ENCODE measurements around the gene TXNL4A. TPM values are rescaled to one million over a fixed set of nuclear protein-coding genes. Genes with fewer than 3 reads are reported as not detected.

The TXNL4A gene
- total and polyA plus RNA-seq, 7 experiments from 2014 or later = 56.9 to 205 (median 72.6) TPM

DNA sequence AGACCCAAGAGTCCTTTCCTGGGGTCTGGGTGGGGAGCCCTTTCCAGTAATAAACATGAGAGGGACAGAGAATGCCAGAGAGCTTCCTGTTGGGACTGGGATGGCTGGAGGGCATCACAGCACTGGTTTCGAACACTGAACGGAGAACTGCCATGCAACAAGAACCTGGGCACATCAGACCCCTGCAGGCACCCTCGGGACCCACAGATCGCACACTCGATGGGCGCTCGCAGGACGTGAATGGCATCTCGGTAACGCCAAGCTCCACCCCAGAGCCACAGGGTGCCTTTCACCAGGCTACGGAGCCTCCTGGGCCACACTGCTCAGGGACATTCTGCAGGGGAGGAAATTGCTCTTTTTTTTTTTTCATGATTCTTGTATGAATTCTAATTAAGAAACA is 62.1 kb downstream of the TXNL4A start:
- intact Hi-C loops (cut with micrococcal nuclease) = no loop called here
- DNase-seq = peak in 1 of 9 donors; percentile 8

DNA sequence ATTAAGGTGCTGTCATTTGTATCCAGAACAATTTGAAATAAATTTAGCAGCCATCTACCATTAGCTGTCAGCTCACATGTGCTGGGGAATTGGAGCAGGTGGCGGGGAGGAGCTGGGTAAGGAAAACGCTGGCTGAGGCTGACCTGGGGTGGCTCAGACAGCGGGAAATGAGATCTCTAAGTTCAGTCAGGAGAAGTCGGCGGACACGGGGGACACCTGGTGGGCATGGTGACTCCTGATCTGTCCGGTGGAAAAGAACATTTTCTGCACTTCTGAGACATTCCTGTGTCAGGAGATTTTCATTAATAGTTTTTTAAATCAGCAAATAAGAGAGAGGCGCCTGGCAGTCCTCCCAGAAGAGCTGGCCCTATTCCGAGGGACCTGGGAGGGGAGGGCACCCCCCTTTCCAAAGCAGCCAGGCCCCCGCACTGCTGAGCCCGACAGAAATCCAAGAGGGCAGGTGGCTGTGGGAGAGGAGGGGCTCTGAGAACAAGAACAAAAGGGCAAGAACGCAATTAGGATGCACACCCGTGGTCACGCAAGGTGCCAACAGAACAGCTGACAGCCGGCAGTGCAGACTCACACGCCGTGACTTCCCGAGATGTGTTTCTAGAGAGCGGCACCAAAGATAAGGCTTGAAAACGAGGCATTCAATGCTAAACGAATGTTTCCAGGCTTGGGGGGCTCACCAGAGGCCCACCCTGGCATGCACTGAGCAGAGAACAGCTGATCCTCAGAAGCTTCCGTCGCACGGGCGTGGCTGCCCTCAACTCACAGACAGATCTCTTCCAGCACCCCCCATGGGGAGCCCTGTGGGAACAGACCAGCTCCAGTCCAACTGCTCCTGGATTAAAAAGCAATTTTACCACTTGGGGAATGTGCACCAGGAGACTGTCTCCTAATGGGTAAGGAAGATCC is 63.3 kb downstream of the TXNL4A start:
- CTCF ChIA-PET = no interaction called here
- H3K36me3 ChIP-seq (ENCODE audit: control insufficient read depth in 2 of 3, insufficient read depth in 3 of 3, low read length in 3 of 3) = peaks cover 0 to 45% (median 0%) of the 10 kb centered on the region in 3 experiments

More for the DNA sequence above, 62.1 kb downstream of the TXNL4A start:
- H3K9me3 Mint-ChIP-seq = peaks cover 5 to 33% (median 20%) of the 10 kb centered on the region in 11 donors
- Histone ChIP-seq H3K36me3 (ENCODE audit: control insufficient read depth in 2 of 3, insufficient read depth in 3 of 3, low read length in 3 of 3) (peaks cover 0 to 45% (median 0%) of the 10 kb centered on the region in 3 experiments), H3K27me3 (ENCODE audit: control insufficient read depth in 2 of 2, insufficient read depth in 2 of 2, low read length in 2 of 2) (no peaks in the 10 kb centered on the region), H3K4me1 (ENCODE audit: control insufficient read depth in 2 of 2, insufficient read depth in 2 of 2, low read length in 2 of 2) (no peaks in the 10 kb centered on the region), H3K9me3 (ENCODE audit: control insufficient read depth in 2 of 3, low read length in 3 of 3) (peaks cover 3 to 16% (median 13%) of the 10 kb centered on the region in 3 experiments), H3K27ac (ENCODE audit: low read depth, low read length) (no peak overlapping the region), H3K4me3 (ENCODE audit: low read length) (no peak overlapping the region)
- ATAC-seq = no peak
- peak overlapping the region in 1 of 9 donors; percentile 2 for H3K27ac Mint-ChIP-seq
- H3K27me3 Mint-ChIP-seq = no peaks in the 10 kb centered on the region
- peaks cover 0 to 17% (median 8%) of the 10 kb centered on the region in 7 donors for H3K4me1 Mint-ChIP-seq
- no peak overlapping the region for H3K4me3 Mint-ChIP-seq
- peaks cover 22 to 84% (median 50%) of the 10 kb centered on the region in 5 donors for H3K36me3 Mint-ChIP-seq
- POLR2A ChIA-PET = no interaction called here
- CTCF ChIA-PET = no interaction called here

GRCh38 chr18:79923896-79924585 is 64.3 kb downstream of the TXNL4A start:
- intact Hi-C loops (cut with micrococcal nuclease) = no loop called here
- peaks cover 2 to 11% (median 4%) of the 10 kb centered on the region in 11 donors for H3K9me3 Mint-ChIP-seq
- POLR2A ChIA-PET = no interaction called here
- no peaks in the 10 kb centered on the region for H3K27me3 ChIP-seq (ENCODE audit: control insufficient read depth in 2 of 2, insufficient read depth in 2 of 2, low read length in 2 of 2)
- peaks cover 0 to 2% (median 1%) of the 10 kb centered on the region in 3 experiments for H3K9me3 ChIP-seq (ENCODE audit: control insufficient read depth in 2 of 3, low read length in 3 of 3)
- no peaks in the 10 kb centered on the region for H3K4me1 ChIP-seq (ENCODE audit: control insufficient read depth in 2 of 2, insufficient read depth in 2 of 2, low read length in 2 of 2)
- H3K4me1 Mint-ChIP-seq = peaks cover 0 to 15% (median 7%) of the 10 kb centered on the region in 7 donors
- H3K36me3 Mint-ChIP-seq = peaks cover 8 to 63% (median 34%) of the 10 kb centered on the region in 5 donors
- peaks cover 0 to 38% (median 0%) of the 10 kb centered on the region in 3 experiments for H3K36me3 ChIP-seq (ENCODE audit: control insufficient read depth in 2 of 3, insufficient read depth in 3 of 3, low read length in 3 of 3)
- CTCF ChIA-PET = no interaction called here
- no peak overlapping the region for H3K27ac ChIP-seq (ENCODE audit: low read depth, low read length)
- no peak overlapping the region for H3K27ac Mint-ChIP-seq
- H3K4me3 ChIP-seq (ENCODE audit: low read length) = no peak overlapping the region
- no peak overlapping the region for H3K4me3 Mint-ChIP-seq
- H3K27me3 Mint-ChIP-seq = no peaks in the 10 kb centered on the region
- ATAC-seq = peak; percentile 16
- DNase-seq = peak in 1 of 9 donors; percentile 8

More for the DNA sequence above, 63.3 kb downstream of the TXNL4A start:
- POLR2A ChIA-PET = no interaction called here
- H3K27ac ChIP-seq (ENCODE audit: low read depth, low read length) = no peak overlapping the region
- no peak overlapping the region for H3K4me3 ChIP-seq (ENCODE audit: low read length)
- Mint-ChIP-seq H3K9me3 (peaks cover 5 to 20% (median 14%) of the 10 kb centered on the region in 11 donors), H3K27me3 (no peaks in the 10 kb centered on the region), H3K4me1 (peaks cover 0 to 17% (median 8%) of the 10 kb centered on the region in 7 donors), H3K27ac (peak overlapping the region in 1 of 9 donors; percentile 64), H3K4me3 (no peak overlapping the region), H3K36me3 (peaks cover 19 to 73% (median 43%) of the 10 kb centered on the region in 5 donors)
- no peaks in the 10 kb centered on the region for H3K4me1 ChIP-seq (ENCODE audit: control insufficient read depth in 2 of 2, insufficient read depth in 2 of 2, low read length in 2 of 2)
- no peaks in the 10 kb centered on the region for H3K27me3 ChIP-seq (ENCODE audit: control insufficient read depth in 2 of 2, insufficient read depth in 2 of 2, low read length in 2 of 2)
- intact Hi-C loops (cut with micrococcal nuclease) = no loop called here
- H3K9me3 ChIP-seq (ENCODE audit: control insufficient read depth in 2 of 3, low read length in 3 of 3) = peaks cover 3 to 12% (median 11%) of the 10 kb centered on the region in 3 experiments
- ATAC-seq = peak; percentile 10
- peak in 1 of 9 donors; percentile 14 for DNase-seq

DNA sequence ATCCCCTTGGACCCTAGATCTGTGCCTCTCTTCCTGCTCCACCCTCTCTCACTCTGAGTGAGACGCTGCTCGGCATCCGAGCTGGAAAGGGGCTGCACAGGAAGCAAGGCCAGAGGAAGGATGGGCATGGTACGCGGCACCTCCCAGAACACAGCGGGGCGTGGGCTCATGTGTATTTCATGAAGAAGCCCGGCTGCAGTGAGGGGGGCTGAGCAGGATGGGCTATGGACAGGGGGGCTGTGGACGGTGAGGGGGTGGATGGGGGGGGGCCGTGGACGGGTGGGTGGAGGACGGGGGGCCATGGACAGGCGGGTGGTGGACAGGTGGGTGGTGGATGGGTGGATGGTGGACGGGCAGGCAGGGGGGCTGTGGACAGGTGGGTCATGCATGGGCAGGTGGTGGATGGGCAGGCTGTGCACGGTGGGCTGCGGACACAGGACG is 65.4 kb downstream of the TXNL4A start:
- DNase-seq (peak in 1 of 9 donors; percentile 2), ATAC-seq (no peak)
- Histone ChIP-seq H3K27ac (ENCODE audit: low read depth, low read length) (no peak overlapping the region), H3K27me3 (ENCODE audit: control insufficient read depth in 2 of 2, insufficient read depth in 2 of 2, low read length in 2 of 2) (no peaks in the 10 kb centered on the region), H3K4me3 (ENCODE audit: low read length) (no peak overlapping the region), H3K9me3 (ENCODE audit: control insufficient read depth in 2 of 3, low read length in 3 of 3) (no peaks in the 10 kb centered on the region), H3K36me3 (ENCODE audit: control insufficient read depth in 2 of 3, insufficient read depth in 3 of 3, low read length in 3 of 3) (peaks cover 0 to 38% (median 0%) of the 10 kb centered on the region in 3 experiments), H3K4me1 (ENCODE audit: control insufficient read depth in 2 of 2, insufficient read depth in 2 of 2, low read length in 2 of 2) (no peaks in the 10 kb centered on the region)
- H3K4me1 Mint-ChIP-seq = peaks cover 0 to 11% (median 3%) of the 10 kb centered on the region in 7 donors
- POLR2A ChIA-PET = no interaction called here
- peaks cover 0 to 52% (median 23%) of the 10 kb centered on the region in 5 donors for H3K36me3 Mint-ChIP-seq
- no peaks in the 10 kb centered on the region for H3K27me3 Mint-ChIP-seq
- no peak overlapping the region for H3K27ac Mint-ChIP-seq
- no peak overlapping the region for H3K4me3 Mint-ChIP-seq
- H3K9me3 Mint-ChIP-seq = peaks cover 0 to 5% (median 0%) of the 10 kb centered on the region in 11 donors
- CTCF ChIA-PET = no interaction called here
- intact Hi-C loops (cut with micrococcal nuclease) = no loop called here

DNA sequence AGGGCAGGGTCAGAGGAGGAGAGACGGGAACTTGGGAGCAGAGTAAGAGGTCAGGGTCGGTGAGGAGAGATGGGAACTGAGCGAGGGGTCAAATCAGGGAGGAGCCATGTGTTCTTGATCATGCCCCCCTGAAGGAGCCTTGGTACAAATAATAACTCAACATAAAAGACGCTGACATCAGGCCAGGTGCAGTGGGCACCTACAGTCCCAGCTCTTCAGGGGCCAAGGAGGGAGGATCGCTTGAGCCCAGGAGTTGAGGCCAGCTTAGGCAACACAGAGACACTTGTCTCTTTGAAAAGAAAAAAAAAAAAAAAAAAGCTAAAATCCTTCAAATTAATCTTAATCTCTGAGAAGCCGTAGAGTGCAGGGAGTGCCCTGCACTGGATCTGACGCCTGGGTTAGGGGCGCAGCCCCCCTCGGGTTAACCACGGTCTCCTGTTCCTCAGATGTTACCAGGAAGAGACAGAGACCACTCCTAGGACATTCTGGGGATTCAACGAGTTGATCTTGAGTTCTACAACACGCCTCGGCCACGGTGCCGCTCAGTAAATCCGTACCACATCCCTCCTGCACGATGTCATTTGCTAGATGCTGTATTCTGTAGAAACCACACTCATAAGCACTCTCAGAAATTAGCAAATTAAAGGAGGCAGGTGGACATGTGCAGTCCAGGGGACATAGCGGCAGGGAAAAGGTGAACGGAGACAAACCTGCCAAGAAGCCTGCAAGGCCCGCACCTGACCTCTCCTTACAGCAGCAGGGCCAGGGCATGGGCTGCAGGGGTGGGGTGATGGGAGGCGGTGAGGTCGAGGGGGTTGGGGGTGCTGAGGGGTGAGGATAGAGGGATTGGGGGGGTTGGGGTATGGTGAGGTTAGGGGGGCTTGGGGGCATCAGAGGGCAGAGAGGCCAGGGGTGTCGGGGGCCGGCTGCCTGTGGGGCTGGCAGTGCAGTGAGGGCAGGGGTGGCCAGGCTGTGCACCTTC is 66.1 kb downstream of the TXNL4A start:
- CTCF ChIA-PET = no interaction called here
- Mint-ChIP-seq H3K9me3 (peaks cover 0 to 5% (median 0%) of the 10 kb centered on the region in 11 donors), H3K36me3 (peaks cover 0 to 48% (median 21%) of the 10 kb centered on the region in 5 donors), H3K27me3 (no peaks in the 10 kb centered on the region), H3K27ac (peak overlapping the region in 2 of 9 donors; percentile 14 to 31), H3K4me3 (no peak overlapping the region), H3K4me1 (peaks cover 0 to 11% (median 3%) of the 10 kb centered on the region in 7 donors)
- POLR2A ChIA-PET = no interaction called here
- DNase-seq (peak in 1 of 9 donors; percentile 13), ATAC-seq (no peak)
- H3K27me3 ChIP-seq (ENCODE audit: control insufficient read depth in 2 of 2, insufficient read depth in 2 of 2, low read length in 2 of 2) = no peaks in the 10 kb centered on the region
- no peaks in the 10 kb centered on the region for H3K9me3 ChIP-seq (ENCODE audit: control insufficient read depth in 2 of 3, low read length in 3 of 3)
- intact Hi-C loops (cut with micrococcal nuclease) = no loop called here
- no peak overlapping the region for H3K4me3 ChIP-seq (ENCODE audit: low read length)
- peaks cover 0 to 39% (median 0%) of the 10 kb centered on the region in 3 experiments for H3K36me3 ChIP-seq (ENCODE audit: control insufficient read depth in 2 of 3, insufficient read depth in 3 of 3, low read length in 3 of 3)
- H3K4me1 ChIP-seq (ENCODE audit: control insufficient read depth in 2 of 2, insufficient read depth in 2 of 2, low read length in 2 of 2) = no peaks in the 10 kb centered on the region
- no peak overlapping the region for H3K27ac ChIP-seq (ENCODE audit: low read depth, low read length)

Measured in naive thymus-derived CD4-positive, alpha-beta T cell (primary cell).